Prostate gland (tissue), 2 donors: ENCODE measurements around the gene ZRANB2. TPM values are rescaled to one million over a fixed set of nuclear protein-coding genes. Genes with fewer than 3 reads are reported as not detected.

Experiments
- DNase-seq: peaks from one replicate; pipeline ENCODE4 v3.0.0-alpha.2; 2019; ENCODE audit warnings: low spot score
- H3K27ac ChIP-seq, 2 donors: fragments of 200-600 bp; sonication (generic); 2 replicates each; pipeline ENCODE4 v1.5.1; 2017 to 2019
- H3K27me3 ChIP-seq: fragments of 200-600 bp; sonication (generic); replicated peaks from 2 replicates; pipeline ENCODE4 v1.5.1; 2019; ENCODE audit not compliant: insufficient read depth
- H3K36me3 ChIP-seq, 2 donors: fragments of 200-600 bp; sonication (generic); 1 replicate in 1 of 2; 2 replicates in 1 of 2; pipeline versions ENCODE4 v1.5.1 to v1.8.1; 2017 to 2019
- H3K4me1 ChIP-seq: fragments of 200-600 bp; sonication (generic); replicated peaks from 2 replicates; pipeline ENCODE4 v1.5.1; 2019
- H3K4me3 ChIP-seq, 2 donors: fragments of 200-600 bp; sonication (generic); 2 replicates each; pipeline ENCODE4 v1.5.1; 2017 to 2019
- H3K9me3 ChIP-seq: fragments of 200-600 bp; sonication (generic); 2 replicates; pipeline ENCODE4 v1.5.1; 2017
- CTCF ChIP-seq, 4 experiments: fragments of 200-600 bp in 2 of 4; fragments of 450-650 bp in 2 of 4; sonication (generic) in 2 of 4; IDR thresholded peaks; 1 replicate in 3 of 4; 2 replicates in 1 of 4; pipeline ENCODE4 v1.5.1; 2016 to 2019; ENCODE audit warnings: antibody characterized with exemption in 4 of 4, mild to moderate bottlenecking in 2 of 4, moderate library complexity in 2 of 4
- POLR2A ChIP-seq: fragments of 450-650 bp; IDR thresholded peaks from one replicate; pipeline ENCODE4 v1.6.1; 2016; ENCODE audit warnings: antibody characterized with exemption, mild to moderate bottlenecking
- POLR2AphosphoS5 ChIP-seq: sonication (generic); formaldehyde crosslinking; IDR thresholded peaks from one replicate; pipeline ENCODE4 v1.6.1; 2017; ENCODE audit warnings: antibody characterized with exemption
- WGBS: methylation state at CpG from one replicate; pipeline ENCODE4 v1.1.5; 2018; 5-methylcytosine and 5-hydroxymethylcytosine counted together
- intact Hi-C: fragments of 100-400 bp; cut with DNase I; formaldehyde crosslinking; loops from one replicate; pipeline ENCODE4 v1.14.2; 2022
- total RNA-seq, 2 donors: library from RNA; depleted of rRNA; stranded (reverse); fragments of >200 nt; gene quantifications; one replicate each; pipeline ENCODE4 v1.1.0, GENCODE V29; 2016

Gene ZRANB2
- total RNA-seq, 2 donors from 2014 or later: 39.9 to 72.8 TPM

- intact Hi-C loops: no loop called here
- Histone ChIP-seq H3K4me3 (no peak overlapping the region), H3K36me3 (no peaks in the 10 kb centered on the region), H3K4me1 (no peaks in the 10 kb centered on the region), H3K27ac (no peak overlapping the region), H3K27me3 (no peaks in the 10 kb centered on the region), H3K9me3 (no peaks in the 10 kb centered on the region)
- no peak for DNase-seq
- TF ChIP-seq CTCF (IDR thresholded peaks at IDR 0.05) (no peak), POLR2AphosphoS5 (no peak), POLR2A (no peak)
These were observed 49.4 kb downstream of the ZRANB2 start for GRCh38 chr1:71031426-71031825.

GRCh38 chr1:71030026-71030425 is 50.8 kb downstream of the ZRANB2 start:
- Histone ChIP-seq H3K4me1 (no peaks in the 10 kb centered on the region), H3K4me3 (no peak overlapping the region), H3K9me3 (no peaks in the 10 kb centered on the region), H3K27ac (no peak overlapping the region), H3K27me3 (no peaks in the 10 kb centered on the region), H3K36me3 (no peaks in the 10 kb centered on the region)
- TF ChIP-seq CTCF (IDR thresholded peaks at IDR 0.05): no peak
- TF ChIP-seq POLR2AphosphoS5: no peak
- no peak for TF ChIP-seq POLR2A
- intact Hi-C loops: no loop called here
- no peak for DNase-seq
- 34% methylated on average over 1 of the region's 1 CpG for WGBS

- Histone ChIP-seq H3K4me3 (no peak overlapping the region), H3K9me3 (no peaks in the 10 kb centered on the region), H3K27ac (no peak overlapping the region), H3K36me3 (no peaks in the 10 kb centered on the region), H3K27me3 (no peaks in the 10 kb centered on the region), H3K4me1 (no peaks in the 10 kb centered on the region)
- no peak for DNase-seq
- intact Hi-C loops: no loop called here
- TF ChIP-seq POLR2AphosphoS5 (no peak), CTCF (IDR thresholded peaks at IDR 0.05) (no peak), POLR2A (no peak)
- 72% methylated on average over 1 of the region's 1 CpG for WGBS
These were observed 51.9 kb downstream of the ZRANB2 start for GRCh38 chr1:71028981-71029380.

GRCh38 chr1:71027991-71028390 is 52.8 kb downstream of the ZRANB2 start:
- Histone ChIP-seq H3K27me3 (no peaks in the 10 kb centered on the region), H3K27ac (no peak overlapping the region), H3K9me3 (no peaks in the 10 kb centered on the region), H3K36me3 (no peaks in the 10 kb centered on the region), H3K4me1 (no peaks in the 10 kb centered on the region), H3K4me3 (no peak overlapping the region)
- 88% methylated on average over 7 of the region's 7 CpGs for WGBS
- DNase-seq: no peak
- intact Hi-C loops: no loop called here
- TF ChIP-seq POLR2A (no peak), POLR2AphosphoS5 (no peak), CTCF (IDR thresholded peaks at IDR 0.05) (no peak)

GRCh38 chr1:71026093-71026492 is 54.7 kb downstream of the ZRANB2 start:
- no peaks in the 10 kb centered on the region for H3K36me3 ChIP-seq
- intact Hi-C loops: no loop called here
- H3K4me3 ChIP-seq: no peak overlapping the region
- H3K27ac ChIP-seq: no peak overlapping the region
- DNase-seq: no peak
- H3K4me1 ChIP-seq: no peaks in the 10 kb centered on the region
- TF ChIP-seq POLR2A (no peak), POLR2AphosphoS5 (no peak), CTCF (IDR thresholded peaks at IDR 0.05) (no peak)
- no peaks in the 10 kb centered on the region for H3K9me3 ChIP-seq
- no peaks in the 10 kb centered on the region for H3K27me3 ChIP-seq
- 88% methylated on average over 4 of the region's 4 CpGs for WGBS
